IMR-90 (cell line): ENCODE data around the gene BCAR1. TPM values are rescaled to one million over a fixed set of nuclear protein-coding genes. Genes with fewer than 3 reads are reported as not detected.

ENCODE experiments used
- ATAC-seq: fragments of 200-7000 bp; cut with Tn5 transposase; 2 replicates; pipeline ENCODE4 v1.9.1; 2020; ENCODE audit warnings: low read depth, mild to moderate bottlenecking, moderate library complexity
- BruUV-seq: library from RNA; stranded (reverse); fragments of 400-500 nt; replicated peaks from 2 replicates; lab custom pipeline; 2021; lab: Mats Ljungman, UMichigan
- CTCF ChIA-PET: fragments of 300-600 bp; formaldehyde crosslinking; extraction: SDS; loops from one replicate; lab custom pipeline; 2021; ENCODE audit warnings: antibody characterized with exemption; lab: Yijun Ruan, JAX
- POLR2A ChIA-PET: fragments of 300-600 bp; sonication (Branson Sonifier 250); formaldehyde crosslinking; loops from one replicate; lab custom pipeline; 2022; ENCODE audit warnings: antibody characterized with exemption; ENCODE audit not compliant: unreplicated experiment; lab: Charles Lee
- DNase-seq: peaks from one replicate; pipeline ENCODE4 v3.0.0; 2013
- H2AFZ ChIP-seq: replicated peaks from 2 replicates; pipeline ENCODE3; 2013; ENCODE audit warnings: low read length, mild to moderate bottlenecking; ENCODE audit not compliant: poor library complexity
- H2AK5ac ChIP-seq: 2 replicates; pipeline ENCODE4 v1.6.1; 2013; ENCODE audit warnings: low read depth, low read length, inconsistent platforms
- H2AK9ac ChIP-seq: replicated peaks from 2 replicates; pipeline ENCODE3; 2013; ENCODE audit warnings: mild to moderate bottlenecking, low read depth, low read length, moderate library complexity; ENCODE audit not compliant: poor library complexity
- H2BK120ac ChIP-seq: 2 replicates; pipeline ENCODE4 v1.6.1; 2013; ENCODE audit warnings: low read depth, low read length, inconsistent platforms
- H2BK15ac ChIP-seq: 3 replicates; pipeline ENCODE4 v1.6.1; 2013; ENCODE audit warnings: low read depth, low read length, inconsistent platforms
- H2BK20ac ChIP-seq: 2 replicates; pipeline ENCODE4 v1.6.1; 2013; ENCODE audit warnings: low read depth, mild to moderate bottlenecking, inconsistent platforms, low read length, moderate library complexity
- H2BK5ac ChIP-seq: 2 replicates; pipeline ENCODE4 v1.6.1; 2013; ENCODE audit warnings: mild to moderate bottlenecking, low read depth, low read length, inconsistent platforms; ENCODE audit not compliant: poor library complexity, severe bottlenecking
- H3K14ac ChIP-seq: replicated peaks from 2 replicates; pipeline ENCODE4 v1.6.1; 2013; ENCODE audit warnings: low read depth, low read length, inconsistent platforms
- H3K18ac ChIP-seq: 2 replicates; pipeline ENCODE4 v1.6.1; 2013; ENCODE audit warnings: low read depth, low read length, control low read depth
- H3K23ac ChIP-seq: 2 replicates; pipeline ENCODE4 v1.6.1; 2013; ENCODE audit warnings: low read depth, low read length, inconsistent platforms
- H3K27ac ChIP-seq: 2 replicates; pipeline ENCODE4 v1.5.1; 2013; ENCODE audit warnings: mild to moderate bottlenecking, control low read depth, low read length; ENCODE audit not compliant: insufficient read depth
- H3K27me3 ChIP-seq: 2 replicates; pipeline ENCODE4 v1.6.1; 2013; ENCODE audit warnings: low read length; ENCODE audit not compliant: control insufficient read depth, insufficient read depth
- H3K36me3 ChIP-seq: 2 replicates; pipeline ENCODE4 v1.6.1; 2013; ENCODE audit warnings: low read length, mixed read lengths; ENCODE audit not compliant: control insufficient read depth, insufficient read depth
- H3K4ac ChIP-seq: 2 replicates; pipeline ENCODE4 v1.6.1; 2013; ENCODE audit warnings: low read depth, low read length, inconsistent platforms
- H3K4me1 ChIP-seq: 2 replicates; pipeline ENCODE4 v1.6.1; 2013; ENCODE audit warnings: low read length, mixed read lengths; ENCODE audit not compliant: control insufficient read depth, insufficient read depth
- H3K4me2 ChIP-seq: 2 replicates; pipeline ENCODE4 v1.6.1; 2013; ENCODE audit warnings: low read depth, mild to moderate bottlenecking, control low read depth, low read length, moderate library complexity
- H3K4me3 ChIP-seq: 2 replicates; pipeline ENCODE4 v1.5.1; 2013; ENCODE audit warnings: low read depth, mild to moderate bottlenecking, control low read depth, low read length, moderate library complexity; ENCODE audit not compliant: insufficient read depth
- H3K56ac ChIP-seq: 2 replicates; pipeline ENCODE4 v1.6.1; 2013; ENCODE audit warnings: low read length, inconsistent platforms; ENCODE audit not compliant: insufficient read depth; ENCODE audit errors: extremely low read depth
- H3K79me1 ChIP-seq, 2 experiments: 2 replicates each; pipeline ENCODE4 v1.6.1; 2013; ENCODE audit warnings: low read length in 2 of 2, inconsistent platforms in 1 of 2, low read depth in 1 of 2
- H3K9ac ChIP-seq: 2 replicates; pipeline ENCODE4 v1.6.1; 2013; ENCODE audit warnings: low read depth, low read length, control low read depth
- H3K9me1 ChIP-seq: 2 replicates; pipeline ENCODE4 v1.6.1; 2013; ENCODE audit warnings: low read length, inconsistent platforms; ENCODE audit not compliant: insufficient read depth
- H3K9me3 ChIP-seq: 2 replicates; pipeline ENCODE4 v1.6.1; 2013; ENCODE audit warnings: low read length; ENCODE audit not compliant: control insufficient read depth, insufficient read depth
- H4K20me1 ChIP-seq: 2 replicates; pipeline ENCODE4 v1.6.1; 2013; ENCODE audit warnings: low read length, inconsistent platforms; ENCODE audit not compliant: insufficient read depth
- H4K5ac ChIP-seq: 2 replicates; pipeline ENCODE4 v1.6.1; 2013; ENCODE audit warnings: mild to moderate bottlenecking, low read depth, low read length, control low read depth
- H4K8ac ChIP-seq, 2 experiments: 2 replicates each; pipeline ENCODE4 v1.6.1; 2013; ENCODE audit warnings: low read depth in 2 of 2, low read length in 2 of 2, control low read depth in 1 of 2, inconsistent platforms in 1 of 2
- H4K91ac ChIP-seq: 2 replicates; pipeline ENCODE4 v1.6.1; 2013; ENCODE audit warnings: low read depth, low read length, inconsistent platforms; ENCODE audit not compliant: insufficient read depth
- BHLHE40 ChIP-seq: fragments of 150-350 bp; IDR thresholded peaks from 2 replicates; pipeline ENCODE4 v1.6.1; 2016; ENCODE audit warnings: mild to moderate bottlenecking, low read depth, low read length
- FOS ChIP-seq: fragments of 150-350 bp; IDR thresholded peaks from 2 replicates; pipeline ENCODE4 v1.6.1; 2016; ENCODE audit warnings: low read depth, low read length
- MAFK ChIP-seq: IDR thresholded peaks from 2 replicates; pipeline ENCODE4 v1.6.1; 2012; ENCODE audit warnings: low read depth, low read length, improper control_type of control experiment
- MAZ ChIP-seq: IDR thresholded peaks from 2 replicates; pipeline ENCODE4 v1.6.1; 2012; ENCODE audit warnings: low read depth, mild to moderate bottlenecking, low read length, improper control_type of control experiment, moderate library complexity, borderline replicate concordance
- MXI1 ChIP-seq: IDR thresholded peaks from 2 replicates; pipeline ENCODE4 v1.6.1; 2012; ENCODE audit warnings: low read depth, mild to moderate bottlenecking, low read length, moderate library complexity, borderline replicate concordance
- NFE2L2 ChIP-seq: fragments of 150-350 bp; IDR thresholded peaks from 2 replicates; pipeline ENCODE4 v1.6.1; 2016; ENCODE audit warnings: low read depth, mild to moderate bottlenecking, low read length
- POLR2A ChIP-seq: IDR thresholded peaks from 2 replicates; pipeline ENCODE4 v1.6.1; 2012; ENCODE audit warnings: mild to moderate bottlenecking, low read depth, low read length
- RAD21 ChIP-seq: IDR thresholded peaks from 2 replicates; pipeline ENCODE4 v1.6.1; 2012; ENCODE audit warnings: low read length, improper control_type of control experiment
- RCOR1 ChIP-seq: IDR thresholded peaks from 2 replicates; pipeline ENCODE4 v1.6.1; 2012; ENCODE audit warnings: mild to moderate bottlenecking, low read length, improper control_type of control experiment; ENCODE audit not compliant: insufficient replicate concordance
- RFX5 ChIP-seq: IDR thresholded peaks from 2 replicates; pipeline ENCODE4 v1.8.0; 2012; ENCODE audit warnings: low read depth, mild to moderate bottlenecking, low read length, moderate library complexity
- WGBS, 2 experiments: methylation state at CpG; one replicate each; pipeline versions ENCODE4 v1.1.5 to v1.1.7; 2013; ENCODE audit warnings: missing lambda C conversion rate in 2 of 2; ENCODE audit not compliant: insufficient read length in 1 of 2; ENCODE audit errors: extremely low coverage in 2 of 2; 5-methylcytosine and 5-hydroxymethylcytosine counted together
- dilution Hi-C: fragments of 300-500 bp; cut with HindIII; formaldehyde crosslinking; loops from one replicate; pipeline ENCODE4 v1.14.3; 2018; ENCODE audit warnings: low sequenced_read_pairs; ENCODE audit not compliant: unreplicated experiment
- in situ Hi-C: fragments of 300-500 bp; cut with MboI; formaldehyde crosslinking; loops from 3 replicates; pipeline ENCODE4 v1.14.3; 2019; ENCODE audit warnings: low sequenced_read_pairs, inconsistent platforms, mixed read lengths
- intact Hi-C: fragments of 100-400 bp; cut with micrococcal nuclease; formaldehyde crosslinking; loops from 2 replicates; pipeline ENCODE4 v1.10.0; 2022
- polyA plus RNA-seq, 3 experiments: library from polyadenylated mRNA; depleted of rRNA; stranded (reverse); fragments of >200 nt; gene quantifications; 2 replicates each; pipeline ENCODE4 v1.2.3, GENCODE V29; 2012; ENCODE audit warnings: low replicate concordance in 1 of 3
- total RNA-seq: library from RNA; depleted of rRNA; stranded (reverse); fragments of >200 nt; gene quantifications from 2 replicates; pipeline ENCODE4 v1.2.3, GENCODE V29; 2012
- TF ChIP-seq, protein P1 (sequence below): fragments of 150-350 bp; IDR thresholded peaks from 2 replicates; pipeline ENCODE4 v1.6.1; 2017; ENCODE audit warnings: mild to moderate bottlenecking, antibody characterized with exemption, low read length, low read depth
- TF ChIP-seq, protein P2 (sequence below): fragments of 150-350 bp; IDR thresholded peaks from 2 replicates; pipeline ENCODE4 v1.6.1; 2016; ENCODE audit warnings: low read depth, mild to moderate bottlenecking, low read length, moderate library complexity, borderline replicate concordance
- TF ChIP-seq, protein P3 (sequence below): conservative IDR thresholded peaks from 2 replicates; pipeline ENCODE4 v1.5.1; 2012; ENCODE audit warnings: mild to moderate bottlenecking, low read depth, low read length, improper control_type of control experiment

Gene BCAR1
- total and polyA plus RNA-seq, 2 of the 4 experiments (the other 2 are of a cell fraction): 18.1 to 99.4 TPM

DNA sequence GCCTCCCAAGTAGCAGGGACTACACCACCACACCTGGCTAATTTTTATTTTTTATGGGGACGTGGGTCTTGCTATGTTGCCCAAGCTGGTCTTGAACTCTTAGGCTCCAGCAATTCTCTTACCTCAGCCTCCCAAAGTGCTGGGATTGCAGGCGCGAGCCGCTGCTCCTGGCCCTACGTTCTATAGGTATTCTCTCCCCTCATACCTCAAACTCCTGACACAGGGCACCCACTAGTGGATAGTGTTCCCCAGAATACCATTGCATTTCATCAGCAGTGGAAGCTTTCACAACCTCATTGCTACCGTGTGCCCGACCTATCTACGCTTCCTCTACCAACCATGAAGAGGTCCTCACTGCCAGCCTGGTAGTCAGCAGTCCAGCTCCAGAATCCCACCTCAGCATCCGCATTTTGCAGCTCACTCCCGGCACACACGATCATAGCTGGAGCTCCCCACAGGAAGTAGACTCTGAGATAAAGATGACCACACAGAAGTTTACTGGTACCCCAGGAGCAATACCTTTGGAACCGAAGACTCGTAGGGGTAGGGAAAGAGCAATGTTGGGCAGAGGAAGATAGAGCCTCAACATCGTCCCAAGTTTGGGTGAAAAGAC is 53.8 kb downstream of the BCAR1 start:
- Histone ChIP-seq H3K79me1 (no peaks in the 10 kb centered on the region), H3K4me2 (peak overlapping the region; percentile 27; the same call in 1 of the 2 replicates), H4K8ac (peak overlapping the region in 1 of 2 experiments; percentile 38; a peak in 1 of 4 replicates), H2BK5ac (no peak overlapping the region), H3K9me1 (no peaks in the 10 kb centered on the region), H4K5ac (no peak overlapping the region; the same call in 1 of the 2 replicates), H3K23ac (no peak overlapping the region), H3K27ac (no peak overlapping the region), H2BK20ac (no peak overlapping the region), H3K4me1 (peaks cover 5% of the 10 kb centered on the region; the same call in 1 of the 2 replicates), H3K4me3 (no peak overlapping the region), H3K18ac (no peak overlapping the region), H2AK9ac (no peak overlapping the region), H2AK5ac (no peak overlapping the region; the same call in 1 of the 2 replicates), H2BK120ac (peak overlapping the region; percentile 48; the same call in 1 of the 2 replicates), H3K9me3 (no peaks in the 10 kb centered on the region), H3K36me3 (no peaks in the 10 kb centered on the region), H4K20me1 (no peaks in the 10 kb centered on the region), H4K91ac (no peak overlapping the region), H2AFZ (peak overlapping the region; percentile 86), H2BK15ac (no peak overlapping the region), H3K14ac (peak overlapping the region; percentile 57; the same call in 1 of the 2 replicates), H3K27me3 (peaks cover 10% of the 10 kb centered on the region; the same call in 1 of the 2 replicates), H3K9ac (peak overlapping the region; percentile 17; the same call in 1 of the 2 replicates), H3K4ac (no peak overlapping the region), H3K56ac (no peak overlapping the region)
- in situ Hi-C loops: no loop called here
- ATAC-seq (no peak; the same call in 1 of the 2 replicates), DNase-seq (no peak)
- intact Hi-C loops: loop anchor here (2.0 to 10.0 kb wide), 2 partner anchors 199 to 427 kb away; partner anchors contain the start of genes ADAT1 and ZNRF1
- dilution Hi-C loops: no loop called here
- 81% methylated on average over 6 of the region's 14 CpGs; no CpG with 5 or more reads in 1 of the 2 experiments for WGBS, 2 experiments
- ChIA-PET CTCF (interaction anchor here (0.6 to 2.4 kb wide), 2 partner anchors 204 to 686 kb away, joined by 3 to 12 read pairs; no protein-coding TSS in a partner anchor), POLR2A (no interaction called here)
- BruUV-seq: no TSS peak
- TF ChIP-seq, protein P1, sequence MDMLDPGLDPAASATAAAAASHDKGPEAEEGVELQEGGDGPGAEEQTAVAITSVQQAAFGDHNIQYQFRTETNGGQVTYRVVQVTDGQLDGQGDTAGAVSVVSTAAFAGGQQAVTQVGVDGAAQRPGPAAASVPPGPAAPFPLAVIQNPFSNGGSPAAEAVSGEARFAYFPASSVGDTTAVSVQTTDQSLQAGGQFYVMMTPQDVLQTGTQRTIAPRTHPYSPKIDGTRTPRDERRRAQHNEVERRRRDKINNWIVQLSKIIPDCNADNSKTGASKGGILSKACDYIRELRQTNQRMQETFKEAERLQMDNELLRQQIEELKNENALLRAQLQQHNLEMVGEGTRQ: no peak
- TF ChIP-seq RCOR1 (no peak), RAD21 (no peak), MAZ (no peak), NFE2L2 (no peak), MAFK (no peak), MXI1 (no peak), POLR2A (no peak), FOS (no peak), BHLHE40 (no peak), RFX5 (no peak)
- TF ChIP-seq, protein P2, sequence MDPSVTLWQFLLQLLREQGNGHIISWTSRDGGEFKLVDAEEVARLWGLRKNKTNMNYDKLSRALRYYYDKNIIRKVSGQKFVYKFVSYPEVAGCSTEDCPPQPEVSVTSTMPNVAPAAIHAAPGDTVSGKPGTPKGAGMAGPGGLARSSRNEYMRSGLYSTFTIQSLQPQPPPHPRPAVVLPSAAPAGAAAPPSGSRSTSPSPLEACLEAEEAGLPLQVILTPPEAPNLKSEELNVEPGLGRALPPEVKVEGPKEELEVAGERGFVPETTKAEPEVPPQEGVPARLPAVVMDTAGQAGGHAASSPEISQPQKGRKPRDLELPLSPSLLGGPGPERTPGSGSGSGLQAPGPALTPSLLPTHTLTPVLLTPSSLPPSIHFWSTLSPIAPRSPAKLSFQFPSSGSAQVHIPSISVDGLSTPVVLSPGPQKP: no peak
- TF ChIP-seq, protein P3, sequence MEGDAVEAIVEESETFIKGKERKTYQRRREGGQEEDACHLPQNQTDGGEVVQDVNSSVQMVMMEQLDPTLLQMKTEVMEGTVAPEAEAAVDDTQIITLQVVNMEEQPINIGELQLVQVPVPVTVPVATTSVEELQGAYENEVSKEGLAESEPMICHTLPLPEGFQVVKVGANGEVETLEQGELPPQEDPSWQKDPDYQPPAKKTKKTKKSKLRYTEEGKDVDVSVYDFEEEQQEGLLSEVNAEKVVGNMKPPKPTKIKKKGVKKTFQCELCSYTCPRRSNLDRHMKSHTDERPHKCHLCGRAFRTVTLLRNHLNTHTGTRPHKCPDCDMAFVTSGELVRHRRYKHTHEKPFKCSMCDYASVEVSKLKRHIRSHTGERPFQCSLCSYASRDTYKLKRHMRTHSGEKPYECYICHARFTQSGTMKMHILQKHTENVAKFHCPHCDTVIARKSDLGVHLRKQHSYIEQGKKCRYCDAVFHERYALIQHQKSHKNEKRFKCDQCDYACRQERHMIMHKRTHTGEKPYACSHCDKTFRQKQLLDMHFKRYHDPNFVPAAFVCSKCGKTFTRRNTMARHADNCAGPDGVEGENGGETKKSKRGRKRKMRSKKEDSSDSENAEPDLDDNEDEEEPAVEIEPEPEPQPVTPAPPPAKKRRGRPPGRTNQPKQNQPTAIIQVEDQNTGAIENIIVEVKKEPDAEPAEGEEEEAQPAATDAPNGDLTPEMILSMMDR: no peak
